Peyer's patch (tissue), 4 donors: ENCODE data around the gene ZNF417. TPM values are rescaled to one million over a fixed set of nuclear protein-coding genes. Genes with fewer than 3 reads are reported as not detected.
A peak's percentile ranks its signal among the peaks of the same experiment; 100 is the strongest.
"Not testable (repeated sequence)": the region's sequence is repeated elsewhere in the genome, so short reads cannot be mapped to it uniquely, and the experiment has no call there.

Source experiments
- DNase-seq, 3 donors: peaks; one replicate each; pipeline ENCODE4 v3.0.0-alpha.2; 2017 to 2019
- H3K27ac ChIP-seq, 4 donors: fragments of 200-600 bp; sonication (generic); one replicate each; pipeline ENCODE4 v1.5.1; 2016 to 2019
- H3K27me3 ChIP-seq, 2 donors: fragments of 200-600 bp; sonication (generic); one replicate each; pipeline ENCODE4 v1.5.1; 2019
- H3K36me3 ChIP-seq, 3 donors: fragments of 200-600 bp; sonication (generic); one replicate each; pipeline ENCODE4 v1.5.1; 2016 to 2019
- H3K4me1 ChIP-seq, 4 donors: fragments of 200-600 bp; sonication (generic); one replicate each; pipeline ENCODE4 v1.5.1; 2016 to 2019
- H3K4me3 ChIP-seq, 4 donors: fragments of 200-600 bp; sonication (generic); 1 replicate in 3 of 4; 2 replicates in 1 of 4; pipeline ENCODE4 v1.5.1; 2016 to 2019; ENCODE audit warnings: mild to moderate bottlenecking in 1 of 4
- H3K9me3 ChIP-seq, 4 donors: fragments of 200-600 bp; sonication (generic); one replicate each; pipeline ENCODE4 v1.5.1; 2016 to 2019; ENCODE audit warnings: mild to moderate bottlenecking in 1 of 4
- CTCF ChIP-seq, 6 experiments: fragments of 450-650 bp in 4 of 6; fragments of 200-600 bp in 2 of 6; sonication (generic) in 1 of 6; IDR thresholded peaks; one replicate each; pipeline ENCODE4 v1.5.1; 2017 to 2019; ENCODE audit warnings: antibody characterized with exemption in 6 of 6, mild to moderate bottlenecking in 3 of 6, moderate library complexity in 1 of 6
- POLR2A ChIP-seq, 2 donors: fragments of 450-650 bp; IDR thresholded peaks; one replicate each; pipeline ENCODE4 v1.5.1; 2017; ENCODE audit warnings: antibody characterized with exemption in 2 of 2, mild to moderate bottlenecking in 2 of 2, moderate library complexity in 2 of 2
- total RNA-seq, 4 donors: library from RNA; depleted of rRNA; stranded (reverse); fragments of >200 nt; gene quantifications; one replicate each; pipeline ENCODE4 v1.1.0, GENCODE V29; 2016

The ZNF417 gene
- total RNA-seq, 4 donors from 2014 or later, result 13.5 to 54.5 (median 19.0) TPM

GRCh38 chr19:57887195-57887941, 29.0 kb downstream of the ZNF417 start:
- no peak for DNase-seq
- H3K9me3 ChIP-seq, result peaks cover 0 to 23% (median 0%) of the 10 kb centered on the region in 4 donors
- peaks cover 0 to 7% (median 0%) of the 10 kb centered on the region in 4 donors for H3K4me1 ChIP-seq
- H3K27me3 ChIP-seq, result no peaks in the 10 kb centered on the region
- no peak overlapping the region for H3K27ac ChIP-seq
- peak overlapping the region in 2 of 4 donors; percentile 67 to 74 for H3K4me3 ChIP-seq
- H3K36me3 ChIP-seq, result peaks cover 0 to 25% (median 0%) of the 10 kb centered on the region in 3 donors
- no peak for TF ChIP-seq CTCF (IDR thresholded peaks at IDR 0.05)
- no peak for TF ChIP-seq POLR2A (IDR thresholded peaks at IDR 0.05)

- no peak for DNase-seq
- no peak overlapping the region for H3K4me3 ChIP-seq
- H3K36me3 ChIP-seq, result peaks cover 0 to 25% (median 0%) of the 10 kb centered on the region in 3 donors
- no peaks in the 10 kb centered on the region for H3K27me3 ChIP-seq
- TF ChIP-seq CTCF (IDR thresholded peaks at IDR 0.05) (no peak), POLR2A (IDR thresholded peaks at IDR 0.05) (no peak)
- H3K4me1 ChIP-seq, result peaks cover 0 to 7% (median 0%) of the 10 kb centered on the region in 4 donors
- H3K27ac ChIP-seq, result no peak overlapping the region
- peaks cover 0 to 23% (median 0%) of the 10 kb centered on the region in 4 donors for H3K9me3 ChIP-seq
These were observed 30.3 kb downstream of the ZNF417 start for GRCh38 chr19:57886046-57886445.

- H3K4me1 ChIP-seq, H3K4me3 ChIP-seq, H3K27me3 ChIP-seq, DNase-seq, H3K27ac ChIP-seq: not testable (repeated sequence)
- Histone ChIP-seq H3K9me3 (peaks cover 0 to 84% (median 13%) of the 10 kb centered on the region in 4 donors), H3K36me3 (peaks cover 0 to 49% (median 0%) of the 10 kb centered on the region in 3 donors)
These were observed 42.3 kb downstream of the ZNF417 start for GRCh38 chr19:57873883-57874799.

GRCh38 chr19:57872450-57872849, 43.9 kb downstream of the ZNF417 start:
- H3K4me3 ChIP-seq, result no peak overlapping the region
- H3K4me1 ChIP-seq, result no peaks in the 10 kb centered on the region
- H3K36me3 ChIP-seq, result peaks cover 0 to 50% (median 0%) of the 10 kb centered on the region in 3 donors
- TF ChIP-seq POLR2A (IDR thresholded peaks at IDR 0.05), result no peak
- no peak for TF ChIP-seq CTCF (IDR thresholded peaks at IDR 0.05)
- no peak for DNase-seq
- H3K9me3 ChIP-seq, result peaks cover 0 to 87% (median 17%) of the 10 kb centered on the region in 4 donors
- no peaks in the 10 kb centered on the region for H3K27me3 ChIP-seq
- no peak overlapping the region for H3K27ac ChIP-seq

GRCh38 chr19:57870225-57870624, 46.2 kb downstream of the ZNF417 start:
- TF ChIP-seq CTCF (IDR thresholded peaks at IDR 0.05) (no peak), POLR2A (IDR thresholded peaks at IDR 0.05) (no peak)
- no peaks in the 10 kb centered on the region for H3K27me3 ChIP-seq
- H3K4me1 ChIP-seq, result no peaks in the 10 kb centered on the region
- no peak overlapping the region for H3K4me3 ChIP-seq
- peaks cover 0 to 51% (median 8%) of the 10 kb centered on the region in 3 donors for H3K36me3 ChIP-seq
- no peak overlapping the region for H3K27ac ChIP-seq
- H3K9me3 ChIP-seq, result peaks cover 0 to 82% (median 16%) of the 10 kb centered on the region in 4 donors
- no peak for DNase-seq

GRCh38 chr19:57869655-57870054, 46.7 kb downstream of the ZNF417 start:
- Histone ChIP-seq H3K9me3 (peaks cover 0 to 78% (median 16%) of the 10 kb centered on the region in 4 donors), H3K36me3 (peaks cover 0 to 55% (median 8%) of the 10 kb centered on the region in 3 donors)
- not testable (repeated sequence) for H3K4me1 ChIP-seq, H3K4me3 ChIP-seq, DNase-seq, H3K27ac ChIP-seq, H3K27me3 ChIP-seq
